Upper lobe of right lung (tissue), 1 donor: ENCODE results near the gene CST7. TPM values are rescaled to one million over a fixed set of nuclear protein-coding genes. Genes with fewer than 3 reads are reported as not detected.

ENCODE experiments used
- ATAC-seq: fragments of 200-7000 bp; cut with Tn5 transposase; one replicate; pipeline ENCODE4 v1.9.1; 2020; ENCODE audit warnings: mild to moderate bottlenecking, moderate library complexity
- DNase-seq: peaks from one replicate; pipeline ENCODE4 v3.0.0-alpha.2; 2020
- H3K27ac ChIP-seq: fragments of 200-600 bp; one replicate; pipeline ENCODE4 v1.8.0; 2022
- H3K27me3 ChIP-seq: fragments of 200-600 bp; one replicate; pipeline ENCODE4 v1.8.0; 2022; ENCODE audit warnings: mild to moderate bottlenecking
- H3K36me3 ChIP-seq: fragments of 200-600 bp; one replicate; pipeline ENCODE4 v1.8.0; 2022
- H3K4me1 ChIP-seq: fragments of 200-600 bp; one replicate; pipeline ENCODE4 v1.8.0; 2022
- H3K4me3 ChIP-seq: fragments of 200-600 bp; one replicate; pipeline ENCODE4 v1.8.0; 2022; ENCODE audit warnings: mild to moderate bottlenecking
- H3K9me3 ChIP-seq: fragments of 200-600 bp; one replicate; pipeline ENCODE4 v1.8.0; 2022
- intact Hi-C: fragments of 100-400 bp; cut with DNase I; formaldehyde crosslinking; loops from one replicate; pipeline ENCODE4 v1.11.0; 2022
- total RNA-seq: library from RNA; stranded (reverse); fragmentation: NEBNext Ultra II Directional; extraction: Animal tissue kit (Norgen Biotek cat#: 25700); gene quantifications from one replicate; pipeline ENCODE4 v1.2.1, GENCODE V29; 2021
- TF ChIP-seq, protein P1 (sequence below): fragments of 200-600 bp; IDR thresholded peaks from one replicate; pipeline ENCODE4 v1.8.0; 2022; ENCODE audit warnings: antibody characterized with exemption
- donor health status: DM: no; HTN: yes; CAD: no; lungs with severe emphysema.

The CST7 gene
- total RNA-seq, 1 donor from 2014 or later = 9.6 TPM

DNA sequence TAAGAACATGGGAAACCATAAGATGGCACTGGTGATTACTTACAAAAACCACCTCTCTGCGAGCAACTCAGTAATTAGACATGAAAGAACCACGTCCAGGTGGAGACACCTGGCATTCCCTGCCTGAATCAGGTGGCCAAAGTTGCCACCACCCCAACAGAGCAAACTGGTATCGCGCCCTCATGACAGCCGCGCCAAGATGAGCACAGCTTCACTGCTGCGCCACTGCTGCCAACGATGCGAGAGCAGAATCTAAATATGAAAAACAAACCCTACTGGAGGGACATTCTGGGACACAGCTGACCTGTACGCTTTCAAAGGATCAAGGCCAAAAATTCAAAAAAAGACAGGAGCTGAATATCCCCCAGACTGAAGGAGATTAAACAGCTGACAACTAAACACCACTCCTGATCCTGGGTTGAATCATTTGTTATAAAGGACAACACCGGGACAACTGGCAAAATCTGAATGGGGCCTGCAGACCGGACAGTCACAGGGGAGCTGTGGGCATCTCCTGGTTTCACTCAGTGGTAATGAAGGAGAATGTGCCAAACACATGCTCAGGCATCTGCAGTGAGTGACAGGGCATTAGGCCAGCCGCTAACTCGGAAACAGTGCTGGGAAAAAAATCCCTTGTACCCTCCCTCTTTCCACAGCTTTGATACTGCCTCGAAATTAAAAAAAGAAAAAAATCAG, 17.4 kb downstream of the CST7 start:
- no peaks in the 10 kb centered on the region for H3K4me1 ChIP-seq
- TF ChIP-seq, protein P1, sequence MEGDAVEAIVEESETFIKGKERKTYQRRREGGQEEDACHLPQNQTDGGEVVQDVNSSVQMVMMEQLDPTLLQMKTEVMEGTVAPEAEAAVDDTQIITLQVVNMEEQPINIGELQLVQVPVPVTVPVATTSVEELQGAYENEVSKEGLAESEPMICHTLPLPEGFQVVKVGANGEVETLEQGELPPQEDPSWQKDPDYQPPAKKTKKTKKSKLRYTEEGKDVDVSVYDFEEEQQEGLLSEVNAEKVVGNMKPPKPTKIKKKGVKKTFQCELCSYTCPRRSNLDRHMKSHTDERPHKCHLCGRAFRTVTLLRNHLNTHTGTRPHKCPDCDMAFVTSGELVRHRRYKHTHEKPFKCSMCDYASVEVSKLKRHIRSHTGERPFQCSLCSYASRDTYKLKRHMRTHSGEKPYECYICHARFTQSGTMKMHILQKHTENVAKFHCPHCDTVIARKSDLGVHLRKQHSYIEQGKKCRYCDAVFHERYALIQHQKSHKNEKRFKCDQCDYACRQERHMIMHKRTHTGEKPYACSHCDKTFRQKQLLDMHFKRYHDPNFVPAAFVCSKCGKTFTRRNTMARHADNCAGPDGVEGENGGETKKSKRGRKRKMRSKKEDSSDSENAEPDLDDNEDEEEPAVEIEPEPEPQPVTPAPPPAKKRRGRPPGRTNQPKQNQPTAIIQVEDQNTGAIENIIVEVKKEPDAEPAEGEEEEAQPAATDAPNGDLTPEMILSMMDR = no peak
- no peak overlapping the region for H3K27ac ChIP-seq
- no peaks in the 10 kb centered on the region for H3K9me3 ChIP-seq
- intact Hi-C loops = no loop called here
- ATAC-seq (no peak), DNase-seq (no peak)
- H3K4me3 ChIP-seq = no peak overlapping the region
- H3K27me3 ChIP-seq = no peaks in the 10 kb centered on the region
- peaks cover 88% of the 10 kb centered on the region for H3K36me3 ChIP-seq

DNA sequence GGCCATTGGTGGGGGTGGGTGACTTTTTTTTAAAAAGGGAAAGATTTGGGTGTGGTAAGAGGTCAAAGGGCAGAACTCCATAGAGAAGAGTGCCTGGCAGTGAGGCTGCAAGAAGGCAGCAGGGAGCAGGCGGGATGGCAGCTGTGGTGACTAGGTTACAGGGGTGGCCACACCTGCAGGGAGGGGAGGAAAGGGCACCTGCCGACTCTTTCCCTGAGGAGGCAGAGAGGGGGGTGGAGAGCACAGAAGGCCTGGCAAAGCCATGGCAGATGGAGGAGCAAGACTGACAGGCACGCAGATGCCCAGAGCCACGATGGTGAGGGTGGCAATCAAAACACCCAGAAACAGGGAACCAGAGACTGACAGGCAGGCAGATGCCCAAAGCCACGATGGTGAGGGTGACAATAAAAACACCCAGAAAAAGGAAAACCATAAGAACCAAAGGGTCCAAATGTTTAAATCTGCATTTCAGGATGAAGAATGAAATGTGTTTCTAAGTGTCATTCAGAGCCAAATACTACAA, 19.3 kb downstream of the CST7 start:
- DNase-seq (no peak), ATAC-seq (no peak)
- intact Hi-C loops = no loop called here
- peaks cover 84% of the 10 kb centered on the region for H3K36me3 ChIP-seq
- no peaks in the 10 kb centered on the region for H3K27me3 ChIP-seq
- no peaks in the 10 kb centered on the region for H3K9me3 ChIP-seq
- no peak overlapping the region for H3K27ac ChIP-seq
- no peaks in the 10 kb centered on the region for H3K4me1 ChIP-seq
- TF ChIP-seq, protein P1 = no peak
- no peak overlapping the region for H3K4me3 ChIP-seq

DNA sequence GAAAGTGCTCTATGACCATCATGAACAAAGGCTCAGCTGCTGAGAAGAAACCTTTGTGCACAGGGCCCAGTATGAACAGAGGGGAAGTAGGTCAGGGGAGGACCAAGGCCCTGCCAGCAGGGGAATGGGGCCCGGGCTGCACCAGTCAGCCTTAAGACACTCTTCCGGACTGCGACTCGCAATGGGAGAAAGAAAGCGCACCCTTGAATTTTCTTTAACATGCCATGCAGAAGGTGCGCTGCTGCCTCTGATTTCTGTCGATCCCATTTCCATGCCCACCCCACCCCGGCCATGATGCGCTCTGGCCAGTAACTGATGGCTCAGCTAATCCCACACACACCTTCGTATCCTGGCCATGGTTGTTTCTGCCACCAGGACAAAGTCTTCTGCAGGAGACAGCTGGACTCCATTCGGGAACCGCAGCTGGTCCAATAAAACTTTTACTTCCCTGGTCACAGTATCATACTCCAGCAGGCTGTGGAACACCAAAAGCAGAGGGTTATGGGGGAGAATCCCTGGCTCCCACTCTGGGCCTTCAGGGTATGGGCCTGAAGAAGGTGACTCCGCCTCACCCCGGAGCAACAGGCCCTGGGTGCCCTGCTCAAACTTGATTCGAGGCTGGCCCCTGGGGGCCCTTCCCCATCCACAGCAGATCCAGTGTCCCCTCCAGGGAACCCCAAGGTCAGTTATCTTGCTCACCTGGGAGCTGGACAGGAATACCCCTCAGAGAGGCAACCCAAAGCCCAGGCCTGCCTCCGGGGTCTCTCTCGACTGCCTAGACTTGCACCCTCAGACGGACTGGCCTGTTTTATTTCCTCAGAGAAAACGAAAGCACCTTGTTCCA, 20.3 kb downstream of the CST7 start:
- Histone ChIP-seq H3K9me3 (no peaks in the 10 kb centered on the region), H3K36me3 (peaks cover 80% of the 10 kb centered on the region), H3K27me3 (no peaks in the 10 kb centered on the region), H3K4me1 (no peaks in the 10 kb centered on the region), H3K27ac (no peak overlapping the region), H3K4me3 (no peak overlapping the region)
- peak; percentile 28 for DNase-seq
- ATAC-seq = no peak
- intact Hi-C loops = no loop called here
- TF ChIP-seq, protein P1 = no peak

DNA sequence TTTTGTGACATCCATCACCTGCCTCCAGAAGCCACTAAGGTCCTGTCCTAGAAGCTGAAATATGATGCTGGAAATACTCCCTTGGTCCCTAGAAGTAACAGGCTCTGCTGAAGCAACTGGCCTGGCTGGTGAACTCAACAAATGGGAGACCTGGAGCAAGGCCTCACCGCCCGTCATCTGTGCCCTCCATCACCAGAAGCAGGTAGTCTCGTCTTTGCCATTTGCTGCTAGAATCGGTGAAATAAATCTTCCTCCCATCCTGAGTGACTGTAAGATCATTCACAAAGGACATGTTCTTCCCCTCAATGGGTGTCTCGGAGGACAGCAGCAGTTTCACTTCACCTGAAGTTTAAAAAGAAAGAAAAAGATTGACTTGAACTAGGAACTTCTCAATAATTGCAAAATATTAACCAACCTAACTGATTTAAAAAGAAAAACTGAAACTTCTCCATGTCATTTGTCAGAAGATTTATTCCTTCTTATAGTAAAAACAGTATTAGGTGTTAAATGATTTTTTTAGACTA, 21.0 kb downstream of the CST7 start:
- ATAC-seq (no peak), DNase-seq (no peak)
- intact Hi-C loops = no loop called here
- Histone ChIP-seq H3K27me3 (no peaks in the 10 kb centered on the region), H3K4me1 (no peaks in the 10 kb centered on the region), H3K36me3 (peaks cover 75% of the 10 kb centered on the region), H3K27ac (no peak overlapping the region), H3K9me3 (no peaks in the 10 kb centered on the region), H3K4me3 (no peak overlapping the region)
- TF ChIP-seq, protein P1 = no peak

DNA sequence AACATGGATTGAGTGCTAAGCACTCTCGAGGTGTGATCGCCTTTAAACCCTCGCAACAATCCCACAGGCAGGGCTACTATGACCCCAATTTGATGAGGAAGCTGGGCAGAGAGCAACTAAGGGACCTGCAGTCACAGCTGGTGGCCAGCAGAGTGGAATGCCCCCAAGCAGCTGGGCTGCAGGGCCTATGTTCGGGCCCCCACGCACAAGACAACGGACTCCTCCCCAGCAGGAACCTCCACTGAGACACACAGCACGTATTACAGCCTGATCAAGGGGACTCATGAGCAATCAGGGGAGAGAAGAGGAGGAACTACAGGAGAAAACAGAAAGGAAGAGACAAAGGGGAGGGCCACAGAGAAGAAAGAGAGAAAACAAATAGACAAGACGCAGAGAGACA, 21.7 kb downstream of the CST7 start:
- intact Hi-C loops = no loop called here
- H3K27me3 ChIP-seq = no peaks in the 10 kb centered on the region
- H3K4me3 ChIP-seq = no peak overlapping the region
- peaks cover 68% of the 10 kb centered on the region for H3K36me3 ChIP-seq
- no peaks in the 10 kb centered on the region for H3K9me3 ChIP-seq
- no peak overlapping the region for H3K27ac ChIP-seq
- DNase-seq (peak; percentile 45), ATAC-seq (peak; percentile 75)
- H3K4me1 ChIP-seq = no peaks in the 10 kb centered on the region
- TF ChIP-seq, protein P1 = no peak
